ENCODE measurements around the gene CD99.
"Not testable (repeated sequence)": the region's sequence is repeated elsewhere in the genome, so short reads cannot be mapped to it uniquely, and the experiment has no call there.

The CD99 gene

DNA sequence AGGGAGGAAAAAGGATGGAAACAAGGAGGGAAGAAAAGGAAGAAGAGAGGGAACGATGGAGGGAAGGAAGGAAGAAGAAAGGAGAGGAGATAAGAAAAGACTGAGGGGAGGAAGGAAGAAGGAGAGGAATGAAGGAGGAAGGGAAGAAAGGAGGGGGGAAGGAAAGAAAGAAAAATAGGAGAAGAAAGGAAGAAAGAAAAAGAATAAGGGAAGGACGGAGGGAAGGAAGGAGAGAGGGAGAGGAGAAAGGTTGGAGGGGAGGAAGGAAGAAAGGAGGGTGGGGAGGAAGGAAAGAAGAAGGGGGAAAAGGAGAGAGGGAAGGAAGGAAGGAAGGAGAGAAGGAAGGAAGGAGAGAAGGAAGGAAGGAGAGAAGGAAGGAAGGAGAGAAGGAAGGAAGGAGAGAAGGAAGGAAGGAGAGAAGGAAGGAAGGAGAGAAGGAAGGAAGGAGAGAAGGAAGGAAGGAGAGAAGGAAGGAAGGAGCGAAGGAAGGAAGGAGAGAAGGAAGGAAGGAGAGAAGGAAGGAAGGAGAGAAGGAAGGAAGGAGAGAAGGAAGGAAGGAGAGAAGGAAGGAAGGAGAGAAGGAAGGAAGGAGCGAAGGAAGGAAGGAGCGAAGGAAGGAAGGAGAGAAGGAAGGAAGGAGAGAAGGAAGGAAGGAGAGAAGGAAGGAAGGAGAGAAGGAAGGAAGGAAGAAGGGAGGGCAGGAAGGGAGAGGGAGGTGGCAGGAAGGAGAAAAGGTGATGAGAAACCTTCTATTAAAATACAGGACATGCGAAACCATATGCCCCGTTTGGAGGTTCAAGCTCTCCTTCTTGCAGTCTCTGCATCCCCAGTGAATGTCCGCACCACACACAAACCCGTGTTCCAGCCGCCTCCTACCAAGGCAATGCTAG is 82.3 kb downstream of the CD99 start:
- not testable (repeated sequence) for H3K4me3 ChIP-seq (ENCODE audit: extremely low read depth, insufficient read depth, low read length, poor library complexity, severe bottlenecking); H3K27ac ChIP-seq (ENCODE audit: low read depth, low read length, severe bottlenecking); H3K36me3 ChIP-seq (ENCODE audit: control insufficient read depth, insufficient read depth, low read length); H3K9me3 ChIP-seq (ENCODE audit: control insufficient read depth, low read length); H3K4me1 ChIP-seq (ENCODE audit: control insufficient read depth, insufficient read depth, low read length, poor library complexity, severe bottlenecking)
- WGBS, 2 experiments (ENCODE audit: insufficient coverage in 2 of 2) = 87 to 92% methylated on average over 8 of the region's 10 CpGs

DNA sequence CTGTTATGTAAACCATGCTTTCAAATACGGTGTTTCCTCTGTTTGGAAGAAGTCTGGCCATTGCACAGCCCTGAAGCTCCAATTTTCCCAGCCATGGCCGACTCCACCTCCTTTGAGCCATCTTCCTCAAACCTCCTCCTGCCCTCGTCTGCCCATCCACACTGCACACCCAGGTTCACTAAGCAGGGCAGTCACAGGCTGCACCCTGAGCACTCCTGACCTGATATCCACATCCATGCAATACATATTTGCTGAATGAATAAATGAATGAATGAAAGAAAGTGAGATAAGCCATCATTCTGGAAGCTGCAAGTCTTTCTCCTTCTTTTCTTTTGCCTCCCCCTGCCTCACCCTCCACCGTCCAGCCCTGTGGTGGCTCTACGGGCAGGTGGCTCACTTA is 83.0 kb downstream of the CD99 start:
- H3K4me1 ChIP-seq (ENCODE audit: control insufficient read depth, insufficient read depth, low read length, poor library complexity, severe bottlenecking) = no peaks in the 10 kb centered on the region
- 94 to 95% methylated on average over 2 to 4 of the region's 5 CpGs for WGBS, 2 experiments (ENCODE audit: insufficient coverage in 2 of 2)
- H3K9me3 ChIP-seq (ENCODE audit: control insufficient read depth, low read length) = no peaks in the 10 kb centered on the region
- H3K27ac ChIP-seq (ENCODE audit: low read depth, low read length, severe bottlenecking) = no peak overlapping the region
- no peaks in the 10 kb centered on the region for H3K36me3 ChIP-seq (ENCODE audit: control insufficient read depth, insufficient read depth, low read length)
- no peak overlapping the region for H3K4me3 ChIP-seq (ENCODE audit: extremely low read depth, insufficient read depth, low read length, poor library complexity, severe bottlenecking)

DNA sequence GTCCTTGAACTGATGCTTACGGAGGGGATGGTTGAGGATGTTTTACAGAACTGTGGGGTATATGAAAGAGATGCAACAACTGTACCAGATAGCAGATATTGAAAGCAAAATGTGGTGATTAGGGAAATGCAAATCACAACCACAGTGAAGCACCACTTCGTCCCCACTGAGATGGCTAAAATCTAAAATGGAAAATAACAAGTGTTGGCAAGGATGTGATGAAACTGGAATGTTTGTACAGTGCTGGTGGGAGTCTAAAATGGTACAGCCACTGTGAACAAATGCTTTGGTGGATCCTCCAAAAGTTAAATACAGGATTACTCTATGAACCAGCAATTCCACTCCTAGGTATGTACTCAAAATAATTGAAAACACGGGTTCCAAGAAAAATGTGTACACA is 83.7 kb downstream of the CD99 start:
- Histone ChIP-seq H3K9me3 (ENCODE audit: control insufficient read depth, low read length) (no peaks in the 10 kb centered on the region), H3K36me3 (ENCODE audit: control insufficient read depth, insufficient read depth, low read length) (no peaks in the 10 kb centered on the region), H3K27ac (ENCODE audit: low read depth, low read length, severe bottlenecking) (no peak overlapping the region), H3K4me3 (ENCODE audit: extremely low read depth, insufficient read depth, low read length, poor library complexity, severe bottlenecking) (no peak overlapping the region), H3K4me1 (ENCODE audit: control insufficient read depth, insufficient read depth, low read length, poor library complexity, severe bottlenecking) (no peaks in the 10 kb centered on the region)
- WGBS, 2 experiments (ENCODE audit: insufficient coverage in 2 of 2) = 74 to 90% methylated on average over 2 of the region's 3 CpGs

DNA sequence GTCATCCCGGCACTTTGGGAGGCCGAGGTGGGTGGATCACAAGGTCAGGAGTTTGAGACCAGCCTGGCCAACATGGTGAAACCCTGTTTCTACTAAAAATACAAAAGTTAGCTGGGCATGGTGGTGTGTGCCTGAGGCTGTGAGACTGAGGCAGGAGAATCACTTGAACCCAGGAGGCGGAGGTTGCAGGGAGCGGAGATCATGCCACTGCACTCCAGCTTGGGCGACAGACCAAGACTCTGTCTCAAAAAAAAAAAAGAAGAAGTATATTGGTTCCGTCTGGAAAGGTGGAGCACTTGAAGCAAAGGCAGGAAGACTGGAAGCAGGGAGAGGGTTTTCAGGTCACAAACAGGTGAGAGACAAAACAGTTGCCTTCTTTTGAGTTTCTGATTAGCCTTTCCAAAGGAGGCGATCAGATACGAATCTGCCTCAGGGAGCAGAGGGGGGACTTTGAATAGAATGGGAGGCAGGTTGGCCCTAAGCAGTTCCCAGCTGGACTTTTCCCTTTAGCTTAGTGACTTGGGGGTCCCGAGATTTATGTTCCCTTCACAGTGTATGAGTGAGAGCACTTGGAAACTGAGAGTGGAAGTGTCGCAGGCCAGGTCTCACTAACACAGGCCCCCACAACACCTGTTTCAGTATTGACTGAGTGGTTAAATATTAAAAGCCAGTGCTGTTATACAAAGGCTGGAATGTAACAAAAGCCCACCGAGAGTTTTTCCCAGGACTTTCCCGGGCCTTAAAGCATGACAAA is 89.6 kb downstream of the CD99 start:
- not testable (repeated sequence) for H3K36me3 ChIP-seq (ENCODE audit: control insufficient read depth, insufficient read depth, low read length); H3K4me3 ChIP-seq (ENCODE audit: extremely low read depth, insufficient read depth, low read length, poor library complexity, severe bottlenecking); H3K9me3 ChIP-seq (ENCODE audit: control insufficient read depth, low read length); H3K27ac ChIP-seq (ENCODE audit: low read depth, low read length, severe bottlenecking); H3K4me1 ChIP-seq (ENCODE audit: control insufficient read depth, insufficient read depth, low read length, poor library complexity, severe bottlenecking)
- 64 to 81% methylated on average over 3 to 8 of the region's 12 CpGs for WGBS, 2 experiments (ENCODE audit: insufficient coverage in 2 of 2)

DNA sequence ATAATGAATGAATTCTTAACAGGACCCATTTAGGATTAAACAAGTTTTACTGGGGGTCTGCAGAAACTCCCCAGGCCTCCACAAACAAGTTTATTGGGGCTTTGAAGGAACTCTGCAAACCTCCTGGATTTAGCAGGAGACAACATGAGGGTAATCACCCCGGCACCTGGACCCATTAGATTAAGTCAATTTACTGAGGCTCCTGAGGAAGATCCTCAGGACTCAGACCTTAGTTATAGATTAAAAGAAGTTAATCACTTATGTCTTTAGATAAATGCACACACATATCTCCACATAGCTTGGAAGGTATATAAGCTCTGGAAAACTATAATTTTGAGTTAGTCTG is 90.1 kb downstream of the CD99 start:
- Histone ChIP-seq H3K4me1 (ENCODE audit: control insufficient read depth, insufficient read depth, low read length, poor library complexity, severe bottlenecking) (no peaks in the 10 kb centered on the region), H3K9me3 (ENCODE audit: control insufficient read depth, low read length) (no peaks in the 10 kb centered on the region), H3K27ac (ENCODE audit: low read depth, low read length, severe bottlenecking) (no peak overlapping the region), H3K36me3 (ENCODE audit: control insufficient read depth, insufficient read depth, low read length) (no peaks in the 10 kb centered on the region), H3K4me3 (ENCODE audit: extremely low read depth, insufficient read depth, low read length, poor library complexity, severe bottlenecking) (no peak overlapping the region)
- 80 to 100% methylated on average over 1 of the region's 1 CpG for WGBS, 2 experiments (ENCODE audit: insufficient coverage in 2 of 2)

DNA sequence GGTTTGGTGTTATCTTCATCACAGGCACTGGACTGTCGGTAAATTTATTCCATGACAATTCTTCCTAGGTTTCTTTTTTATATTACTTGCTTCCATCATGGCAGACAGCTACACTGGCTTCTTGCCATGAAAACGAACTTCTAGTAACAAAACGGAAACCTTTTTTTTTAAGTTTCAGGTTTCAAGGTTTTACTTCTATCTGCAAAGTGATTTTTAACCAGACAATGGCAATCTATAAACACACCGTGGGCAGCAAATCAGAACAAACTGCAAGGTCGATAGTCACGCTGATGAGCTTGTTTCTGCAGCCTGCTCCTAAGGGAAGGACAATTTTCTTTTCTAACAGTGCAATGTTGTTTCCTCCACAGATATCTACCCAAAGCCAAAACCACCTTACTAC is 90.6 kb downstream of the CD99 start:
- Histone ChIP-seq H3K27ac (ENCODE audit: low read depth, low read length, severe bottlenecking) (no peak overlapping the region), H3K36me3 (ENCODE audit: control insufficient read depth, insufficient read depth, low read length) (no peaks in the 10 kb centered on the region)
- WGBS, 2 experiments (ENCODE audit: insufficient coverage in 2 of 2) = 80 to 81% methylated on average over 1 to 6 of the region's 6 CpGs

DNA sequence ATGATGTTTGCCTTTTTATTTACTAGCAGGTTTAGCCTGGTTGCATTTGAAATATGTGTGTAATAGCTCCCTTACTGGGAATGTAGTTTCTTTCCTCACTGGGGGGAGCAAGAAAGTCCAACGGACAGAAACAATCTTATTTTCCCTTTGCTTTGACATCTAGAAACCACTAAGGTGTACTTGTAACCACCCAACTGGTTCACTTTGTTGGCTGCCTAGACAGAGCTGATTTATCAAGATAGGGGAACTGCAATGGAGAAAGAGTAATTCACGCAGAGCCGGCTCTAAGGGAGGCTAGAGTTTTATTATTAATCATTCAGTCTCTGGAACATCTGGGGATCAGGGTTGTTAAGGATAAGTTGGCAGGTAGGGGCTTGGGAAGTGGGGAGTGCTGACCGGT is 91.1 kb downstream of the CD99 start:
- Histone ChIP-seq H3K27ac (ENCODE audit: low read depth, low read length, severe bottlenecking) (no peak overlapping the region), H3K4me3 (ENCODE audit: extremely low read depth, insufficient read depth, low read length, poor library complexity, severe bottlenecking) (no peak overlapping the region), H3K36me3 (ENCODE audit: control insufficient read depth, insufficient read depth, low read length) (no peaks in the 10 kb centered on the region), H3K9me3 (ENCODE audit: control insufficient read depth, low read length) (no peaks in the 10 kb centered on the region), H3K4me1 (ENCODE audit: control insufficient read depth, insufficient read depth, low read length, poor library complexity, severe bottlenecking) (no peaks in the 10 kb centered on the region)
- 0% methylated on average over 1 of the region's 4 CpGs; no CpG with 5 or more reads in 1 of the 2 experiments for WGBS, 2 experiments (ENCODE audit: insufficient coverage in 2 of 2)

More for the DNA sequence above, 90.6 kb downstream of the CD99 start:
- H3K4me1 ChIP-seq (ENCODE audit: control insufficient read depth, insufficient read depth, low read length, poor library complexity, severe bottlenecking) = no peaks in the 10 kb centered on the region
- H3K9me3 ChIP-seq (ENCODE audit: control insufficient read depth, low read length) = no peaks in the 10 kb centered on the region
- no peak overlapping the region for H3K4me3 ChIP-seq (ENCODE audit: extremely low read depth, insufficient read depth, low read length, poor library complexity, severe bottlenecking)

DNA sequence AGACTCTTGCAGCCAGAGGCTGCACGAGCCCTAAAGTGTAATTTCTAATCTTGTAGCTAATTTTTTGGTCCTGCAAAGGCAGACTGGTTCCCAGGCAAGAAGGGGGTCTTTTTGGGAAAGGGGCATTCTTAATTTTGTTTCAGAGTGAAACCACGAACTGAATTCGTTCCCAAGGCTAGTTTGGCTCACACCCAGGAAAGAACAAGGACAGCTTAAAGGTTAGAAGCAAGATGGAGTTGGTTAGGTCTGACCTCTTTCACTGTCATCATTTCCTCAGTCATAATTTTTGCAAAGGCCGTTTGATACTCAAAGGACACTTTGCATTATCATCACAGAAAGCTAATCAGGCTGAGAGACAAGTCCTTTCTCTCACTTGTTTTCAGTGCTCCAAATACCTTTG is 91.7 kb downstream of the CD99 start:
- Histone ChIP-seq H3K27ac (ENCODE audit: low read depth, low read length, severe bottlenecking) (no peak overlapping the region), H3K4me3 (ENCODE audit: extremely low read depth, insufficient read depth, low read length, poor library complexity, severe bottlenecking) (no peak overlapping the region), H3K4me1 (ENCODE audit: control insufficient read depth, insufficient read depth, low read length, poor library complexity, severe bottlenecking) (no peaks in the 10 kb centered on the region), H3K9me3 (ENCODE audit: control insufficient read depth, low read length) (no peaks in the 10 kb centered on the region), H3K36me3 (ENCODE audit: control insufficient read depth, insufficient read depth, low read length) (no peaks in the 10 kb centered on the region)
- WGBS, 2 experiments (ENCODE audit: insufficient coverage in 2 of 2) = 67 to 80% methylated on average over 1 of the region's 4 CpGs

DNA sequence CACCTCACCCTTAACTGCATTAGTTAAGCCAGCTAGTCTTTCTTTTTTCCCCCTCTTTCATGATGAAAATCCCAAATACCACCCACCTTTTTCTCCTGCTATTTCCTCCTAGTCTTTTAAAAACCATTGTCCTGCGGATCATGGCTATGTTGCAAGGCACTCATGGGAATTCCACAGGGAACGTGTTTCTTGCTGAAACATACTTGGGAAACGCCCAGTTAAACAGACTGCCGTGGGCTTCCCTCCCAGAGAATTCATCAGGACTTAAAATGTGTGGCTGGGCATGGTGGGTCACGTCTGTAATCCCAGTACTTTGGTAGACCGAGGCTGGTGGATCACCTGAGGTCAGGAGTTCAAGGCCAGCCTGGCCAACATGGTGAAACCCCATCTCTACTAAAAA is 92.9 kb downstream of the CD99 start:
- H3K4me1 ChIP-seq (ENCODE audit: control insufficient read depth, insufficient read depth, low read length, poor library complexity, severe bottlenecking) = no peaks in the 10 kb centered on the region
- no peak overlapping the region for H3K4me3 ChIP-seq (ENCODE audit: extremely low read depth, insufficient read depth, low read length, poor library complexity, severe bottlenecking)
- H3K36me3 ChIP-seq (ENCODE audit: control insufficient read depth, insufficient read depth, low read length) = no peaks in the 10 kb centered on the region
- H3K9me3 ChIP-seq (ENCODE audit: control insufficient read depth, low read length) = no peaks in the 10 kb centered on the region
- WGBS, 2 experiments (ENCODE audit: insufficient coverage in 2 of 2) = 80 to 100% methylated on average over 1 to 3 of the region's 6 CpGs
- no peak overlapping the region for H3K27ac ChIP-seq (ENCODE audit: low read depth, low read length, severe bottlenecking)

DNA sequence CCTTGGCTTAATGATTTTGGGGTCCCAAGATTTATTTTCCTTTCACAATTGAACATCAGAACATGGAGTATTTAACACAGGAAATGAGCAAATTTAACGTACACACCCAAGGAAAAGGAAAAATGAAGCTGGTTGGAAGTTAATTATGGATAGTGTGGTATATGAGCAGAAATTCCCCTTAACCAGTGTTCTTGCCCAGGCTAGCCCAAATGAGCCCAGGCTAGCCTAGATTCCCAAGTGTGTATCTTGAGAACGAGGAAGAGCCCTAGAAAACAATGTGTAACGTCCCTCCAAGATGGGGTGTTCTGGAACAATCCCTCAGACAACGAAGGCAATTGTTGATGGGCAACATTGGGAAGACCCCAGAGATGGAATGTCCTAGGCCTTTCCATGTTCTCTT is 94.4 kb downstream of the CD99 start:
- Histone ChIP-seq H3K27ac (ENCODE audit: low read depth, low read length, severe bottlenecking) (no peak overlapping the region), H3K4me3 (ENCODE audit: extremely low read depth, insufficient read depth, low read length, poor library complexity, severe bottlenecking) (no peak overlapping the region), H3K9me3 (ENCODE audit: control insufficient read depth, low read length) (no peaks in the 10 kb centered on the region), H3K4me1 (ENCODE audit: control insufficient read depth, insufficient read depth, low read length, poor library complexity, severe bottlenecking) (no peaks in the 10 kb centered on the region), H3K36me3 (ENCODE audit: control insufficient read depth, insufficient read depth, low read length) (no peaks in the 10 kb centered on the region)
- 71 to 86% methylated on average over 1 of the region's 4 CpGs for WGBS, 2 experiments (ENCODE audit: insufficient coverage in 2 of 2)

DNA sequence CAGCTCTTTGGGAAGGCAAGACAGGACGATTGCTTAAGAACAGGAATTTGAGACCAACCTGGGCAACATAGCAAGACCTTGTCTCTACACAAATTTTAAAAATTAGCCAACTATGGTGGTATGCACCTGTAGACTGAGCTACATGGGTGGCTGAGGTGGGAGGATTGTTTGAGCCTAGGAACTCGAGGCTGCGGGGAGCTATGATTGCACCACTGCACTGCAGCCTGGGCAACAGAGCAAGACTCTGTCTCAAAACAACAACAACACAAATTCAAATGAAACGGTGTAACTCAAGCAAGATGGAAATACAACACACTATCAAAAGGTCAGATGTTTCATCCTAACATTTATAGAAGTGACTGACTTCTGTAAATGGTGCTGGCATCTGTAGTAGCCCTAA is 97.9 kb downstream of the CD99 start:
- H3K4me1 ChIP-seq (ENCODE audit: control insufficient read depth, insufficient read depth, low read length, poor library complexity, severe bottlenecking) = no peaks in the 10 kb centered on the region
- WGBS, 2 experiments (ENCODE audit: insufficient coverage in 2 of 2) = no CpG with 5 or more reads among the region's 4 CpGs
- H3K27ac ChIP-seq (ENCODE audit: low read depth, low read length, severe bottlenecking) = no peak overlapping the region
- no peaks in the 10 kb centered on the region for H3K9me3 ChIP-seq (ENCODE audit: control insufficient read depth, low read length)
- H3K4me3 ChIP-seq (ENCODE audit: extremely low read depth, insufficient read depth, low read length, poor library complexity, severe bottlenecking) = no peak overlapping the region
- no peaks in the 10 kb centered on the region for H3K36me3 ChIP-seq (ENCODE audit: control insufficient read depth, insufficient read depth, low read length)
